HG03280 (cell line): ENCODE data around the gene ZNF853.

Experiments
- ATAC-seq: cut with Tn5 transposase; IDR thresholded peaks from one replicate; pipeline ENCODE4 v1.9.1; 2021; ENCODE audit warnings: mild to moderate bottlenecking, moderate library complexity; ENCODE audit not compliant: unreplicated experiment

The ZNF853 gene

DNA sequence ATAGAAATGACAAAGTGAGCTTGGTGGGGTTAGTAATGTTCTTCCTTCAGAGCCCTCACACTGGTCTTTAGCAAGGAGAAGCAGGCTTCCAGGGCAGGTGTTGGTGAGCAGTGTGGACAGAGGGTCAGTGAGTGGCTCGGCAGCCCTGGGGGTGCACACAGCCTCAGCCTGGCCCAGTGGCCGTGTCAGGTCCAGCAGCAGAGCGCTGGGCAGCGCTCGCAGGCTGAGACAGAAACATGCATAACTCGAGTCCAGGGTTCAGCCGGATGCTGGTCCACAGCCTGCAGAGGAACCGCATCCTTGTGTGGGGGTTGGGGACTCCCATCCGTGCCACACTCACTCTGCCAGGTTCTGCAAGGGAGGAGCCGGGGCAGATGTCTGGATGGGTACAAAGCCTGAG, 11.0 kb upstream of the ZNF853 start:
- ATAC-seq: no peak

GRCh38 chr7:6606866-6607583, 8.4 kb upstream of the ZNF853 start:
- no peak for ATAC-seq

DNA sequence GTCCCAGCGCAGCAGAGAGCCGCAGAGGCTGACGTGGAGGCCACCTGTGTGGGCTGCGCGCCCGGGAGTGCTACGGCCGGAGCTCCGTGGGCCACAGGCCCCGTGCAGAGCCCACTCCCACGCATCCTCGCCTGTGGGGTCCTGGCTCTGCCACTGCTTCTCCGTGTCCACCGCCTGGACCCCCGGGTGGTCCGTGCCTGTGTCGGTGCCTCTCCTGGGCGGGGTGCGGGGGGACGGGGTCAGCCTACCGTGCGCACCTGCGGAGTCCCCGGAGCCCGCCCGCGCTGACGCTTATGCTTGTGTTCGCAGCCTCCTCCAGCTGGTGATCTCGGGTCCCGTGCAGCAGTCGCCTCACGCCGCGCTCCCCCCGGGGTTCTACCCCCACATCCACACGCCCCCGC, 7.8 kb upstream of the ZNF853 start:
- ATAC-seq: no peak

GRCh38 chr7:6608081-6608480, 7.3 kb upstream of the ZNF853 start:
- ATAC-seq: no peak

- no peak for ATAC-seq
Observed at GRCh38 chr7:6608794-6609193, 6.6 kb upstream of the ZNF853 start.

- ATAC-seq: no peak
Observed at GRCh38 chr7:6612819-6613218, 2.6 kb upstream of the ZNF853 start.

DNA sequence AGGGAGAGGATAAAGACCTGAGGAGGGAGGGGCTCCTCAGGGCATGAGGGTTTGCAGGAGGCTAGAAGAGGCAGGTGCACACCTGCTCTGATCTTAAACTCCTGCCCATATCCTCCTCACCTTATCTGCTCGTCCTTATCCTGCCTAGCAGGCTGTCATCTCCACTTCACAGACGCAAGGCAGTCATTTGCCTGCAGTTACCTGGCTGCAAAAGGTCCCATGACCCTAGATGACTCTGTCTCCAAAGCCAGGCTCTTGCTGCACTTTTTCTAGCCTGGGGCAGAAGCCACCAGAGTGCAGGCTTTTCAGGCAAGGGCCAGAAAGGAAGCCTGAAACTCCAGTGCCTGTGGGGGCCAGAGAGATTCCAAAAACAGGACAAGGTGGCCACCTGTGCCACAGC, 1.7 kb upstream of the ZNF853 start:
- ATAC-seq: no peak

DNA sequence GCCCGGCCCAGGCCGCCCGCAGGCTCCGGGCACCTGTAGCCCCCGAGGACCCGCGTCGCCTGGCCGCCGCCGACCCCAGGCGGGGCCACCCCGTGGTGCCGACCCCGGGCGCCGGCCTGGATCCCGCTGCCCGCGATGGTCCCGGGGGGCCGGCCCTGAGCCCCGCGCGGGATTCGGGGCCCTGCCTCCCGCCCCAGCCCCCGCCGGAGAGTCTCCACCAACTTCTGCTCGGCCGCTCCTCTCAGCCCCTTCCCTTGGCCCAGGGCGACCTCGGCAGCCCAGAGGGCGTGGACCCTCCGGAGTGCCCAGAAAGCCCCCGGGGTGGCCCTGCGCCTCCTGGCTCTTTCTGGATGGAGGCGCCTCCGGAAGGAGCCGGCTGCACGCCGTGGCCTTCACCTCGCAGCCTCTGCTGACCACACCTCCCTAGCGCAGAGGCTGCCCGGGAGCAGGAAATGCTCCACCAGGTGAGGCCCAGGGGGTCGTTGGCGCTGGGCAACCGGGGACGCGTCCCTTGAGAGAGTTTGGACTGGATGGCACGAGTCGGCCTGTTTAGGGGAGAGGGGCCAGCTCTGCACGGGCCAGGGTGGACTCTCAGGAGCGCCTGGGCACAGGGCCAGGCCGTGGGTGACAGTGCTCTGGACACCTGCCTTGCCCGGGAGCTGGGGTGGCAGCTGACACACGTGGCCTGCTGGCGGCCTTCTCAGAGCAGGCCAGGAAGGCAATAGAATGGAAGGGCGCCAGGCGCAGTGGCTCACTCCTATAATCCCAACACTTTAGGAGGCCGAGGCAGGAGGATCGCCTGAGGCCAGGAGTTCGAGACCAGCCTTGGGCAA, 529 bp downstream of the ZNF853 start:
- ATAC-seq: no peak

- ATAC-seq: no peak
Observed at GRCh38 chr7:6616854-6617643, 1.6 kb downstream of the ZNF853 start.

DNA sequence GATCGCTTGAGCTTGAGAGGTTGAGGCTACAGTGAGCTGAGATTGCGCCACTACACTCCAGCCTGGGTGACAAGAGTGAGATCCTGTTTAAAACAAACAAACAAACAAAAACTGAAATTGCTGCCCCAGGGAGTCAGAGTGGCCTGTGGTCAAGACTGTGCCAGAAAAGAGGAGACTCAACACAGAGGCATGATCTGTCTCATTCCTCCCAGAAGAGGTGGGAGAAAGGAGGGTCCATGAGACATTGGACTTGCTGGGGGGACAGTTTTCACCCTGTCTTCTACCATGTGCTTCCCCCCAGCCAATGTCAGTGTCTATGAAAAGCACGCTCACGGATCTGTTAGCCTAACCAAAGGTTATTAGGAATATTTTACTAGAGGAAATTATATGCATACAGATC, 3.2 kb downstream of the ZNF853 start:
- ATAC-seq: no peak

GRCh38 chr7:6619961-6620360, 4.6 kb downstream of the ZNF853 start:
- no peak for ATAC-seq

DNA sequence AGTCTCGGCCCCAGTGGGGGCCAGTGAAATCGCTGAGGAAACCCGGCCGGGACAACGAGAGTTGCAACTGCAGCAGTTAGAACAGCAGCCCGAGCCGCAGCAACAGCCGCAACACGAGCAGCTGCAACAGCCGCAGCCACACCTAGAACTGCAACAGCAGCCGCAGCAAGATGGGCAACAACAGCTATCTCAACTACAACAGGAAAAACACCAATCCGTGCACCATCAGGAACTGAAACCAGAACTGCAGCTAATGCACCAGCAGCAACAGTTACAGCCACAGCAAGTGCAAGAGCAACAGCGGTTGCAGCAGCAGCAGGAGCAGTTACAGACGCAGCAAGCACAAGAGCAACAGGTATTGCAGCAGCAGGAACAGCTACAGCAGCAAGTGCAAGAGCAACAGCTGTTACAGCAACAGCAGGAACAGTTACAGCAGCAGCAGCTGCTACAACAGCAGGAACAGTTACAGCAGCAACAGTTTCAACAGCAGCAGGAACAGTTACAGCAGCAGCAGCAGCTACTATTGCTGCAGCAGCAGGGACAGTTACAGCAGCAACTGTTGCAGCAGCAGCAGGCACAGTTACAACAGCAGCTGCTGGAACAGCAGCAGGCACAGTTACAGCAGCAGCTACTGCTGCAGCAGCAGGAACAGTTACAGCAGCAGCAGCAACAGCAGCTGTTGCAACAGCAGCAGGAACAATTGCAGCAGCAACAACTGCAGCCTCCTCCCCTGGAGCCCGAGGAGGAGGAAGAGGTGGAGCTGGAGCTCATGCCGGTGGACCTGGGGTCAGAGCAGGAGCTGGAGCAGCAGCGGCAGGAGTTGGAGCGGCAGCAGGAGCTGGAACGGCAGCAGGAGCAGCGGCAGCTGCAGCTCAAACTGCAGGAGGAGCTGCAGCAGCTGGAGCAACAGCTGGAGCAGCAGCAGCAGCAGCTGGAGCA, 6.1 kb downstream of the ZNF853 start:
- no peak for ATAC-seq

GRCh38 chr7:6622134-6622710, 6.8 kb downstream of the ZNF853 start:
- ATAC-seq: no peak

GRCh38 chr7:6623589-6624245, 8.3 kb downstream of the ZNF853 start:
- no peak for ATAC-seq

GRCh38 chr7:6624246-6624611, 8.8 kb downstream of the ZNF853 start:
- ATAC-seq: no peak

DNA sequence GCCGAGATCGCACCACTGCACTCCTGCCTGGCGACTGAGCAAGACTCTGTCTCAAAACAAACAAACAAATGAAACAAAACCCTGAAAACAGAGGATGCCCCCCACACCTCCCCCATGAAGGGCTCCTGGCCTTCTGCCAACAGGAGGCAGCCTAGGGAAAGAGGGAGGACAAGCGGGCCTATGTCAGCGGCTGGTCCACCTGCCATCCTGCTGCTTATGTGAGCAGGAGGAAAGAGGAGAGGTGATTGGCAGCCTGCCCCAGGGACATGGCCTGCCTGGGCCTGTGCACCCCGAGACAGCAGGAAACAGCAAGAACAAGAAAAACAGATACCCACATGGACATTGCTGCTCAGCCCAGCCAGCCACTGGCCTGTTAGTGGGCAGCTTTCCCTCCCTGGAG, 12.6 kb downstream of the ZNF853 start:
- no peak for ATAC-seq

GRCh38 chr7:6630007-6630849, 14.8 kb downstream of the ZNF853 start:
- ATAC-seq: no peak

DNA sequence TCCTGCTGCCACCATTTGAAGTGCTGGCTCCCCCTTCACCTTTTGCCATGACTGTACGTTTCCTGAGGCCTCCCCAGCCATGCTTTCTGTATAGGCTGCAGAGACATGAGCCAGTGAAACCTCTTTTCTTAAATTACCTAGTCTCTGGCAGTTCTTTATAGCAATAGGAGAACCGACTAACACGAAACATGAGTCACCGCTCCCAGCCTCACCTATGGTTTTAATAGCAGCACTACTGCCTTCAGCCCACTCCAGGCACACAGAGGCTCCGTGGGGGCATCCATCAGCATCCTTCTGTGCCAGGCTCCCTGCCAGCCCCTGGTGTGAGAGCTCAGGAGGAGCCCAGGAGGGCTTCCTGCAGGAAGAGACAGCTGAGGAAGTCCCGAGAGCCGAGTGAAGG, 16.2 kb downstream of the ZNF853 start:
- ATAC-seq: no peak

GRCh38 chr7:6634021-6634420, 18.6 kb downstream of the ZNF853 start:
- no peak for ATAC-seq
